Measurements from ENCODE around the gene MDP1.

The MDP1 gene

GRCh38 chr14:24215495-24216344, at the start of gene MDP1:
Gene MDP1 (minus strand): TSS chr14:24216066. CDS start chr14:24215955, 111 bp downstream.
- H3K27me3 Mint-ChIP-seq: no peaks in the 10 kb centered on the region
- peak within 1 kb of the TSS; percentile 90 for H3K4me3 Mint-ChIP-seq
- H3K4me1 Mint-ChIP-seq (ENCODE audit: low read depth): peaks cover 41% of the 10 kb centered on the region
- intact Hi-C loops (cut with micrococcal nuclease): loop anchor here (1.0 to 10.0 kb wide), 3 partner anchors 17 to 101 kb away; partner anchors contain the start of genes DCAF11, GMPR2, NEDD8 and NRL
- peaks cover 71% of the 10 kb centered on the region for H3K36me3 Mint-ChIP-seq (ENCODE audit: low read depth)
- H3K27ac Mint-ChIP-seq: peak within 1 kb of the TSS; percentile 99
- no peaks in the 10 kb centered on the region for H3K9me3 Mint-ChIP-seq

GRCh38 chr14:24264298-24264697, 48.4 kb upstream of the MDP1 start:
- Mint-ChIP-seq H3K27me3 (no peaks in the 10 kb centered on the region), H3K27ac (no peak overlapping the region), H3K4me1 (ENCODE audit: low read depth) (peaks cover 20% of the 10 kb centered on the region), H3K36me3 (ENCODE audit: low read depth) (peaks cover 72% of the 10 kb centered on the region), H3K4me3 (no peak overlapping the region), H3K9me3 (no peaks in the 10 kb centered on the region)
- intact Hi-C loops (cut with micrococcal nuclease): no loop called here

- H3K4me1 Mint-ChIP-seq (ENCODE audit: low read depth): peaks cover 18% of the 10 kb centered on the region
- no peak overlapping the region for H3K27ac Mint-ChIP-seq
Measured at GRCh38 chr14:24263848-24264247, 48.0 kb upstream of the MDP1 start.

GRCh38 chr14:24262821-24263733, 47.2 kb upstream of the MDP1 start, which contains the start of gene TGM1:
Gene TGM1 (minus strand): TSS chr14:24263177. CDS start chr14:24262352, 825 bp downstream.
- peaks cover 72% of the 10 kb centered on the region for H3K36me3 Mint-ChIP-seq (ENCODE audit: low read depth)
- no peak within 1 kb of the TSS for H3K4me3 Mint-ChIP-seq
- peaks cover 18% of the 10 kb centered on the region for H3K4me1 Mint-ChIP-seq (ENCODE audit: low read depth)
- intact Hi-C loops (cut with micrococcal nuclease): no loop called here
- no peak within 1 kb of the TSS for H3K27ac Mint-ChIP-seq
- no peaks in the 10 kb centered on the region for H3K27me3 Mint-ChIP-seq
- no peaks in the 10 kb centered on the region for H3K9me3 Mint-ChIP-seq

More at GRCh38 chr14:24263848-24264247, 48.0 kb upstream of the MDP1 start:
- no peak overlapping the region for H3K4me3 Mint-ChIP-seq
- H3K36me3 Mint-ChIP-seq (ENCODE audit: low read depth): peaks cover 72% of the 10 kb centered on the region
- intact Hi-C loops (cut with micrococcal nuclease): no loop called here
- no peaks in the 10 kb centered on the region for H3K27me3 Mint-ChIP-seq
- H3K9me3 Mint-ChIP-seq: no peaks in the 10 kb centered on the region

DNA sequence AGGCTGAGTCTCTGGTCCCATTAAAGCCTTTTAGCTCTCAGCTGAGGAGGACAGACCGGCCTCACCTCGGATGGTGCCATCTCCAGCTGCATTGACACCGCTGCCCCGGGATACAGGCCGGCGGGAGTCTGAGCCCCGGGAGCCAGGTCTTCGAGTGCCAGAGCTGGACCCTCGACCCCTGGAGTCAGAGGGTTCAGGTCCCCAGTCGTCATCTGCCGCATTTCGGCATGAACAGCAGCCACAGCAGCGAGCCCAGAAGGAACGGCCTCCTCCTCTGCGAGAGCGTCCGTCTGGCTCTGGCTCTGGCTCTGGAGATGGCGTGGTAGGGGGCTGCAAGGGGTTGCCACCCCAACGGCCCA, 46.1 kb upstream of the MDP1 start:
- Mint-ChIP-seq H3K27ac (no peak overlapping the region), H3K9me3 (no peaks in the 10 kb centered on the region), H3K36me3 (ENCODE audit: low read depth) (peaks cover 66% of the 10 kb centered on the region), H3K4me3 (no peak overlapping the region), H3K4me1 (ENCODE audit: low read depth) (peaks cover 13% of the 10 kb centered on the region), H3K27me3 (no peaks in the 10 kb centered on the region)
- intact Hi-C loops (cut with micrococcal nuclease): no loop called here

- no peaks in the 10 kb centered on the region for H3K9me3 Mint-ChIP-seq
- H3K36me3 Mint-ChIP-seq (ENCODE audit: low read depth): peaks cover 64% of the 10 kb centered on the region
- H3K4me1 Mint-ChIP-seq (ENCODE audit: low read depth): peaks cover 8% of the 10 kb centered on the region
- no peaks in the 10 kb centered on the region for H3K27me3 Mint-ChIP-seq
- no peak overlapping the region for H3K4me3 Mint-ChIP-seq
- intact Hi-C loops (cut with micrococcal nuclease): no loop called here
- H3K27ac Mint-ChIP-seq: no peak overlapping the region
Measured at GRCh38 chr14:24261256-24261968, 45.5 kb upstream of the MDP1 start.

DNA sequence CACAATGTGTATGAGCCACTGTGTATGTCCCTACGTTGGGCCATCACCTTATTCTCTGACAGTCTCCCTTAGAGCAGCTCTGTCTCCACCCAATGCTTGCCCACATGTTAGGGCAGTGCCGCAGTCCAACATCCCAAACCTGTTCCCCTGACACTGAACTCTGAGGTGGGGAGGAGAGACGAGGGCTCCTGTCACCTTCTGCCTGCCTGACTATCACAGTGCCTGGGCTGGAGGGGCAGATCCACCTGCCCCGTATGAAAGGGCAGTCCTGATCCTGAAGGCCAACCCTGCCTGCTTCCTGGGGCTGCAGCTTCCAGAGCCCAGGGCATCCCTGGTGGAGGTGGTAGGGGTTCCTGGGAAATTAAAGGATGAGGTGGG, 44.9 kb upstream of the MDP1 start:
- Mint-ChIP-seq H3K4me3 (no peak overlapping the region), H3K27ac (no peak overlapping the region), H3K27me3 (no peaks in the 10 kb centered on the region), H3K36me3 (ENCODE audit: low read depth) (peaks cover 62% of the 10 kb centered on the region), H3K4me1 (ENCODE audit: low read depth) (peaks cover 1% of the 10 kb centered on the region), H3K9me3 (no peaks in the 10 kb centered on the region)
- intact Hi-C loops (cut with micrococcal nuclease): no loop called here

- intact Hi-C loops (cut with micrococcal nuclease): no loop called here
- no peaks in the 10 kb centered on the region for H3K9me3 Mint-ChIP-seq
Measured at GRCh38 chr14:24260026-24260779, 44.3 kb upstream of the MDP1 start.

DNA sequence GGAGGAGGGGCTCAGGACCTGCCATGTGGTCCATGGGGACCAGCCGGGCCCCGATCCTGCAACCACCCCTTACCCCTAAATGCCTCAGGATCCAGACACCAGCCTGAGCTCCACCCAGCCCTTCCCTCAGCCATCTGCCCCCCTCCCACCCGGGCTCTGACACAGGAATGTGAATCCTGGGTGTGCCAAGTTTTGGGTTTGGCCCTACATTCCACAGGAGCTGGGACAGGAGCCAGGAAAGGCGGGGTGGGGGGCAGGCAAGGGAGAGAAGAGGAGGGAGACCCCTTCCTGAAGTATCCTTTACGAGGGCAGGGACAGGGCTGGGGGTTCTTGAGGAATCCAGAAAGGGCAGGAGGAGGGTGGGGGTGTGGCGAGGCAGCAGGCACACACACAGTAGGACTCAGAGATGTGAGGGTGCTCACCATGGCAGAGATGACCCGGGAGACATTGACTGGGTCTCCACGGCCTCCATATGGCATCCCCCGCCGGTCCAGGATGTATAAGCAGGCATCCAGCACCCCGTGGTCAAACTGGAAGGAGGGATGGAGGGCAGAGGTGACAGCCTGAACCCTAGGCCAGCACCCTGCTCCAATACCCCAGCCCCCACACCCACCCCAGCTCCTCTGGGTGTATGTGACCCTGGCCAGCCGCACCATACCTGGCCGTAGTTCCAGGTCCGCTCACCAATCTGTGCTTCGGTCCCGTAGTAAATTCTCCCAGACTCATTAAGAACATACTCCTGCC, 43.6 kb upstream of the MDP1 start:
- no peaks in the 10 kb centered on the region for H3K4me1 Mint-ChIP-seq (ENCODE audit: low read depth)
- no peaks in the 10 kb centered on the region for H3K9me3 Mint-ChIP-seq
- intact Hi-C loops (cut with micrococcal nuclease): no loop called here
- H3K4me3 Mint-ChIP-seq: no peak overlapping the region
- no peak overlapping the region for H3K27ac Mint-ChIP-seq
- H3K27me3 Mint-ChIP-seq: no peaks in the 10 kb centered on the region
- peaks cover 75% of the 10 kb centered on the region for H3K36me3 Mint-ChIP-seq (ENCODE audit: low read depth)

More at GRCh38 chr14:24260026-24260779, 44.3 kb upstream of the MDP1 start:
- Mint-ChIP-seq H3K36me3 (ENCODE audit: low read depth) (peaks cover 67% of the 10 kb centered on the region), H3K4me1 (ENCODE audit: low read depth) (no peaks in the 10 kb centered on the region), H3K4me3 (no peak overlapping the region), H3K27me3 (no peaks in the 10 kb centered on the region), H3K27ac (no peak overlapping the region)

DNA sequence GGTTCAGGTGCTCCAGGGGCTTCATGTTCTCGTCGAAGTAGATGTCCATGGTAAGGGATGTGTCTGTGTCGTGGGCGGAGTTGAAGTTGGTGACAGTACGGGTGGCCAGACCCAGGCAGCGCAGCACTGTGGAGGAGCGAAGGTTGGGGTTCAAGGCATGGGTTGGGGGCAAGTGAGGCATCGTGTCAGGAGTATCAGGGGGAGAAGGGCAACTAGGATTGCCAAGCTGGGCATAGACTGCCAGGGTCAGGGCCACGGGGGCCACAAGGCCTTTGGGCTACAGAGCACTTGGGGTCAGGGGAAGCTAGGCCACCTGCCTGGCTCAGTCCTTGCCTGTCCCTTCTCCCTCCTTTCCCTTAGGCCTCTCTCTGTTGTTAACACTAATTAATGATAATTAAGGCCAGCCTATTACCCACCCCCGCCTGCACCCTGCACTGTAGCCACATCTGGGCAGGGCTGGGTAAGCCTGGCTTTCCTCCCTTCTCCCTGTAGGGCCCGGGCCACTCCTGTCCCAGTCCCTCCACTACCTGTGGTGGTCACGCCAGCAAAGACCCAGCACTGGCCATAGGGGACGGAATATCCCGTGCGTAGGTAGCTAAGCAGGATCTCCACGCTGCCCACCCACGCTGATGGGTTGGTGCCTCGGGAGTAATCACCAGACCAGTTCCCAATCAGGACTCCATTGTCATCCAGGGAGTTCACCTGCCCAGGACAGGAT, 42.8 kb upstream of the MDP1 start:
- no peaks in the 10 kb centered on the region for H3K4me1 Mint-ChIP-seq (ENCODE audit: low read depth)
- peaks cover 76% of the 10 kb centered on the region for H3K36me3 Mint-ChIP-seq (ENCODE audit: low read depth)
- intact Hi-C loops (cut with micrococcal nuclease): no loop called here
- H3K9me3 Mint-ChIP-seq: no peaks in the 10 kb centered on the region
- H3K27me3 Mint-ChIP-seq: no peaks in the 10 kb centered on the region
- H3K4me3 Mint-ChIP-seq: no peak overlapping the region
- no peak overlapping the region for H3K27ac Mint-ChIP-seq

DNA sequence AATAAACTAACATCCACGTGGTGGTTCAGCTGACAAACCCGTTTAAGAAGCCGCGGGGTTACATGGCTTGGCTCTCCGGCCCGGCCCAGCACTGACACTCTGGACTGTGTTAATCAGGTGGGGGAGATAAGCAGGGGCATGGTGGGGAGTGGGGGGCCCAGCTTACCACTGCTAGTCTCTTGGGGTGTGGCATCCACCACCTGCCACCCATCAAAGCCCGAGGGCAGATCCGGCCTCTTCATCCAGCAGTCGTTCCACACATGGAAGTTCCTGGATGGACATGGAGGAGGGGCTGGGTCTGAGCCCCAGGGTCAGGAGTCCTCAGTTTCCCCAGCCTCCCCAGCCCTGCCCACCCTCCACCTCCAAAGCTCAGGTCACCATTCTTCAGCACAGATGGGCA, 42.3 kb upstream of the MDP1 start:
- intact Hi-C loops (cut with micrococcal nuclease): no loop called here
- no peak overlapping the region for H3K4me3 Mint-ChIP-seq
- H3K9me3 Mint-ChIP-seq: no peaks in the 10 kb centered on the region
- H3K4me1 Mint-ChIP-seq (ENCODE audit: low read depth): no peaks in the 10 kb centered on the region
- H3K27ac Mint-ChIP-seq: no peak overlapping the region
- H3K36me3 Mint-ChIP-seq (ENCODE audit: low read depth): peaks cover 78% of the 10 kb centered on the region
- no peaks in the 10 kb centered on the region for H3K27me3 Mint-ChIP-seq

GRCh38 chr14:24256960-24257359, 41.1 kb upstream of the MDP1 start:
- H3K4me3 Mint-ChIP-seq: no peak overlapping the region
- intact Hi-C loops (cut with micrococcal nuclease): no loop called here
- no peaks in the 10 kb centered on the region for H3K4me1 Mint-ChIP-seq (ENCODE audit: low read depth)
- H3K36me3 Mint-ChIP-seq (ENCODE audit: low read depth): peaks cover 71% of the 10 kb centered on the region
- no peak overlapping the region for H3K27ac Mint-ChIP-seq
- no peaks in the 10 kb centered on the region for H3K27me3 Mint-ChIP-seq
- no peaks in the 10 kb centered on the region for H3K9me3 Mint-ChIP-seq
